Measurements from ENCODE around the gene CDH13. TPM values are rescaled to one million over a fixed set of nuclear protein-coding genes. Genes with fewer than 3 reads are reported as not detected.

Gene CDH13
- total RNA-seq, 4 donors from 2014 or later, result 6.4 to 19.7 (median 11.7) TPM

- TF ChIP-seq CTCF (IDR thresholded peaks at IDR 0.05; ENCODE audit: low read depth), result no peak
Measured at GRCh38 chr16:83838151-83838550, 1211.4 kb downstream of the CDH13 start.

- no peak for TF ChIP-seq CTCF (IDR thresholded peaks at IDR 0.05; ENCODE audit: low read depth)
Measured at GRCh38 chr16:83839561-83839960, 1212.8 kb downstream of the CDH13 start.

- TF ChIP-seq CTCF (IDR thresholded peaks at IDR 0.05; ENCODE audit: low read depth), result no peak
Measured at GRCh38 chr16:83840060-83840617, 1213.4 kb downstream of the CDH13 start.

- no peak for TF ChIP-seq CTCF (IDR thresholded peaks at IDR 0.05; ENCODE audit: low read depth)
Measured at GRCh38 chr16:83842291-83842690, 1215.5 kb downstream of the CDH13 start.

- no peak for TF ChIP-seq CTCF (IDR thresholded peaks at IDR 0.05; ENCODE audit: low read depth)
Measured at GRCh38 chr16:83842756-83843507, 1216.2 kb downstream of the CDH13 start.

- no peak for TF ChIP-seq CTCF (IDR thresholded peaks at IDR 0.05; ENCODE audit: low read depth)
Measured at GRCh38 chr16:83843657-83844056, 1216.9 kb downstream of the CDH13 start.

GRCh38 chr16:83845263-83845662 lies 1218.5 kb downstream of the CDH13 start:
- TF ChIP-seq CTCF (IDR thresholded peaks at IDR 0.05; ENCODE audit: low read depth), result no peak
